HG03103 (cell line): ENCODE data around the gene LAMA5.

ENCODE experiments used
- ATAC-seq: cut with Tn5 transposase; IDR thresholded peaks from one replicate; pipeline ENCODE4 v1.9.1; 2021; ENCODE audit warnings: low read depth; ENCODE audit not compliant: unreplicated experiment

The LAMA5 gene

DNA sequence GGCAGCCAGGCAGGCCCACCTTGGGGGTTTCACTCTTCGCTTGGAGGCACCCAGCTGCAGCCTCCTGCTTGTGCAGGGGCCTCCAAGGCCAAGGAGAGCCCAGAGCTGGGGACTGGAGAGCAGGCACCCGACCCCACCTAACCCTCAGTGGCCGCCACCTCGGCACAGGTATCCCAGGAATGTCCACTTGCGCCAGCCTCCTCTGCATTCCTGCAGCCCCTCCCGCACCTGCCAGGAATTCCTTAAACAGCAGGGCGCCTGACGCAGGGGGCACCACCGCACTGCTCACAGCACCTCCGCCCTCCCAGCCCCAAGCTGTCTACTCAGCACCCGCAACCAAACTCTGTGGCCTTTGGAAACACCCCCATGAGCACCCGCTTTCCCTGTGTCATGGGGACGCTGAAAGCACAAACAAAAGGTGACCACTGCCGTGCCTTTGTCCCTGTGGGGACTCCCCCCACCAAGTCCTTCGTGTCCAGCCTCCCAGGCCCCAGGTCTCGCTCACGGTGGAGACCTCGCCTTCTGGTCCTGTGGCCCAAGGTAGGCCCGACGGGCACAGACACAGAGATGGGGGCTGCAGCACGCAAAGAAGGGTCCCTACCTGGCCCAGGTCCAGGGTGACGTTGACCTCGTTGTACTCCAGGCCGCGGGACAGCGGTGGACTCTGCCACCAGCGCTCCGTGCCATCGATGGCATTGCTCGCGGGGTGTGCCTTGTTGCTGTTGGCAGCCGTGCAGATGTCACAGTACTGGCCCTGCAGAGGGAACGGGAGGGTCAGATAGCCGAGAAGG is 5.1 kb downstream of the LAMA5 start:
- ATAC-seq = no peak

- no peak for ATAC-seq
These were observed 6.0 kb downstream of the LAMA5 start for GRCh38 chr20:62360854-62361798.

DNA sequence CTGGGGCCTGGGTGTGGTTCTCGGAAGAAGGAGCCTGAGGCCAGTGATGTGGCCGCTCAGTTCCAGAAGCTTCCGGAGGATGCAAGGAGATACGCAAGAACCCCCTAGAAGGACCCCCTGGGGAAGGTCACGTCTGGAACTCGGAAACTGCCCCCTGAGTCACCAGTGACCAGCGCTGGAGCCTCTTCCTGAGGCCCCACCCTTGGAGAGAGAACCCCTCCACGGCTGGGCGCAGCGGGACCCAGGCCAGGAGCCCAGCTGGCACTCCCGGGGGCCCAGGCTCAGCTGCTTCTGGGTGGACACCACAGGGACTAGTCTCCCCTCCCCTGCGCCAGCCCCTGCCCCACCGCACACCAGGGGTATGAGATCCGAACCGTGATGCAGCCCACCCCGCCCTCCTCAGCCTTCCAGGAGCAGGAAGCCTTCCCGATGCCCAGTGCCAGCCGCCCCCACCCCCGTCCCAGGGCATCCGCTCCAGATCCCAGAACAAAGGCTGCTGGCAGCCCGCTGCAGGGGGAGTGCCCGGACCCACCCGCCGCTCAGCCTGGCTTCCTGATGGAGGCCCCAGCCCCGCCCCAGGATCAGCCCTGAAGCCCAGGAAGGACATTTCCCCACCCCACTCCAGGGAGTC is 7.5 kb downstream of the LAMA5 start:
- ATAC-seq = no peak

- no peak for ATAC-seq
These were observed 8.0 kb downstream of the LAMA5 start for GRCh38 chr20:62359043-62359490.

DNA sequence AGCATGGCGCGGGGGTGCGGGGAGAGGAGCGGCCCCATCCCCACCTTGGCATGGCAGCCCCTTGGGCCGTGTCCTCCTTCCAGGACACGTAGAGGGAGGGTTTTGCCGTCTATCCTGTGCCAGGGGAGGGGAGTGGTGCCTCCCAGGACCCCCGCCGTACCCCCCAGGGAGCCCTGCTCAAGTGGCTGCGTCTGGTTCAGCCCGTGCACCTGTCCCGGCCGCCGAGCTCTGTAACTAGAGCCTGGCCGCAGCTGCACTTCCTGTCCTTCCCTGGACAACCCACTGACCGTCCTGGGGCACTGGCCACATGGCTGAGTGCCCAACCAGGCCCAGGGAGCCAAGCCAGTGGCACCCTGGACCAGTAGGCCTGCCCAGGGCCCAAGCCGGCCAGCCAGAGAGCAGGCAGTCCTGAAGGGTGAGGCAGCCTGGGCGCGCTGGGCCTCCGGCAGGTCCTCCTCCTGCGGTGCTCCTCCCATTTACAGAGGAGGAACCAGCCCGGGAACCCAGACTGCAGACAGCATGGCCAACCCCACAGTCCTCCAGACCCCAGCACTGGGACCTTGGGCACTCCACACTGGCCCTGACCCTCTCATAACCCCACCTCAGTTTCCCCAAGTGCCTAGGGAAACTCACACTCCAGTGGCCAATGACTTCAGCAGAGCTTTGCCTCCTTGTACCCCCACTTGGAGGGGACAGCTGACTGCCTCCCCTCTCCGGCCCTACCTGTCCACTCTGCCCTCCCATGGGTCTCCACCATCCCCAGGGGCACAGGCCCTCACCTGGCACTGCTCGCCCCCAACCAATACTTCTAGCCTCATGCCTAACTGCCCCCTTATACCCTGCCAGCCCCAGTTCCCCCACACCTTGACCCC is 8.7 kb downstream of the LAMA5 start:
- no peak for ATAC-seq

DNA sequence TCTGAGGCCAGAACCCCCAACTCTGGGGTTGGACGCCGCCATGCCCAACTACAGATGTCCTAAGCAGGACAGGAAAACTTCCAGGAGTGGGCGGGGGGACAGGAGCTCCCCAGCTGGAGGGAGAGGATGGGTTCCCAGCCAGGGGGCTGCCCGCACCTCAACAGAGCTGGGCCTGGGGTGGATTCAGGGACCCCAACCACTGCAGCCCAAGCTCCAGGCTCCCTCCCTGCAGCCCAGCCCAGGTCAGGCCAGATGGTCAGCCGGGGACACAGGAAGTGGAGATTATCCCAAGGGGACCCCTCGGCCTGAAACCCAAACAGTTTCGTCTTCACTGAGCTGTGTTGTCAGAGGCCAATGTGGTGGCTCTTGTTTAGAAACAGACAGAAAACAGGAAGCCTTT is 9.4 kb downstream of the LAMA5 start:
- ATAC-seq = no peak

DNA sequence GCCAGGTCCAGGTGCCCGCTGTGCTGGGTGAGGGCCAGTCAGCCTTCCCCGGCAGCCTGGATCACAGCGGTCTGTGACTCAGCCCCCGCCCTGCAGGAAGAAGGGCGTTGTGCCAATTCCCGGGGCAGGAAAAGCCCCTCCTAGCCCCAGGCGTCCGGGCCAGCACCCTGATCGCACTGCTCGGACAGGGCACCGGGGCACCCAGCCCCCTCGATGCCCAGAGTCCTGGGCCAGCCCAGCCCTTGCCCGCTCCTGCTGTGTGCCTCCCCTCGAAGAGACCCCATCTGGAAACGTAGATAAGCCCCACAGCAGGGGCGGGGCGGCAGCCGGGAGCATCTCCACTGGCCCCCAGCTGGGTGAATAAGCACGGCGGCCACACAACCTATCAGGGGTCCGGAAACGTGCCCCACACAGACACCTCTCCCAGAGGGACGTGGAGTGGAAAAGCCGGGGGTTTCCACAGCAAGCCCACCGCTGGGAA is 9.9 kb downstream of the LAMA5 start:
- ATAC-seq = no peak

GRCh38 chr20:62356589-62357186 is 10.4 kb downstream of the LAMA5 start:
- ATAC-seq = no peak

DNA sequence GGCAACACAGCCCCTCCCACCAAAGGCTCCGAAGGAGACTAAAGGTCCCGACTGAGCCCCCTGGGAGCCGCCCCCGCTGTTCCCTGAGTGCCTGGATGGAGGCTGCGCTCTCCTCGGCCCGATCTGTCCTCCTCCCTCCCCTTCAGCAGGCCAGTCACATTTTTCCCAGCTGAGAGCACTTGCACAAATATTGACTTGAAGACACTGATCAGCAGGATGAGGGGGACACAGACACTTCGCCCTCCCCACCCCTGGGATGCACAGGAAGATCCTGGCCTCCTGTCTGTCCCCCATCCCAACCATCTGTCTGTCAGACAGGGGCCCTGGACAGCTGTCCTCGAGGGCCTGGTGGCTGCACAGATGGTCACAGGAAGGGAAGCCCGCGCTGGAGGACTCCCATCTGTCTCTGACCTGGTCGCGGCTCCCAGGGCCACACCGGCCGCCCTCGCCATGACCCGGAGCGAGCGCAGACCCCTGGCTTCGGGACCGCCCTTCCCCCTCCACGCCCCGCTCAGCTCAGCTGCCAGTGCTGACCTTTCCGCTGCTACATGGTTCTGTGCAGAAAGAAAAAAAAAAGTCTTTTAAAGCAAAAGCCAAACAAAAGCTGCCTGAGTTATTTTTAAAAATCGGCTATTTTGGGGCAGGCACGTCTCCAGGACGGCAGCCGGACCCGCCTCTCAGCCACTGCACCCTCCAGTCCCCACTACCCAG is 11.1 kb downstream of the LAMA5 start:
- no peak for ATAC-seq

GRCh38 chr20:62355516-62355877 is 11.6 kb downstream of the LAMA5 start:
- ATAC-seq = no peak

DNA sequence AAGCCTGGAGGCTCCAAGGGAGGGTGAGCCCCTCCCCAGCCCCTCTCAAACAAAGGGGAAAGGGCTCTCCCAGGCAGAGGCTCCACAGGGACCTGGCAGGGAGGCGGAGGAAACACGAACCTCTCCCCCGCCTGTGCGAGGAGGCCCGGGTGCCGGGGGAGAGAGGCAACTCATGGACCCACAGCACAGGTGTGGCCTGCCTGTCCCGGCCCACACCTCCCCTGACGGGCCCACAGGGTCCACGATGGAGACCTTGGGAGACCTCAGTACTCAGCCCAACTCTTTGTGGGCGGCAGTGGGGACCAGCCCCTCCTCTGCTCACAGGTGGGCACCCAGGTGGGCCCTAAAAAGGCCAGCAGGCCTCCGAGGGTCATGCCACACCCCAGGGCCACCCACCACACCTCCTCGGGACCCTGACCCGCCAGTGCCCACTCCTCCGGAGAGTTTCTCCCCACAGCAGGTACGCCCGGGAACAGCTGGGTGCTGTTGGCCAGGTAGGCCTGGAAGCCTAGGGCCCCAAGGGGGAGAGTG is 12.2 kb downstream of the LAMA5 start:
- ATAC-seq = no peak

- no peak for ATAC-seq
These were observed 12.9 kb downstream of the LAMA5 start for GRCh38 chr20:62354031-62354808.

- no peak for ATAC-seq
These were observed 13.7 kb downstream of the LAMA5 start for GRCh38 chr20:62353289-62354030.

DNA sequence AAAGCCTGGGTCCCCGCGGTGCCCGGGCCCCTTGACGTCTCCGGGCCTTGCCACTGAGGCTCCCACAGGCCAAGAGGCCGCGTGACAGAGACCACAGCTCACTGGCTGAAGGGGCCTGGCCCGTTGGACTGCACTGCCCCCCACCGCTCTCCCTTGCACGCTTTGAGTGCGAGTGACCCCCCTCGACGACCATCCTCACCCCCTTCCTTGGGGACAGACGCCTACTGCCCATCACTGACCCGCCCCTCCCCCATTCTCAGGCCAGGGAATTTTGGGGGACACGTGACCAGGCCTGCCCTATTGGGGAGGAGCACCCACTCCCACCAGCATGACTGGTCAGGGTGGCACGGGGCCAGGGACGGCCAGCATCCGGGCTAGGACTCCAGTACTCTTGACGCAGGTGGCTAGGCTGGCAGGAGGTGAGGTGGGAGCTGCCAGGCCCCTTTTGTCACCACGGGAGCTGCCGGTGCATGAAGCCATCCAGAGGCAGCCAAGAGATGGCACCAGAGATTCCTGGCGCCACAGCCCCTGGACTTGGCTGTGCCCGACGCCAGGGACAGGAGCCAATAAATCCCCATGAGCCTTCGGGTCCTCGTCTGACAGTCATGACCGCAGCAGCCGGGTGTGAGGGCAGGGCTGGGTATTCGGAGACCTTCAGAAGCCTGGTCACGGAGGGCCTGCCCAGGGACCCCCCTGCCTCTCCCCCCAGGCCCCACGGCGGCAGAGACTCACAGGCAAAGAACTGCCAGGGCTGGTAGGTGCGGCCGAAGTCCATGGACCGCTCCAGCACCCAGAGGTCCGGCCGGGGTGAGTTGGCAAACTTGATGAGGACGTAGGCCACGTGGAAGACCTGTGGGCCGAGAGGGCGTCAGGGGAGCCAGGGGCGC is 14.5 kb downstream of the LAMA5 start:
- ATAC-seq = no peak

DNA sequence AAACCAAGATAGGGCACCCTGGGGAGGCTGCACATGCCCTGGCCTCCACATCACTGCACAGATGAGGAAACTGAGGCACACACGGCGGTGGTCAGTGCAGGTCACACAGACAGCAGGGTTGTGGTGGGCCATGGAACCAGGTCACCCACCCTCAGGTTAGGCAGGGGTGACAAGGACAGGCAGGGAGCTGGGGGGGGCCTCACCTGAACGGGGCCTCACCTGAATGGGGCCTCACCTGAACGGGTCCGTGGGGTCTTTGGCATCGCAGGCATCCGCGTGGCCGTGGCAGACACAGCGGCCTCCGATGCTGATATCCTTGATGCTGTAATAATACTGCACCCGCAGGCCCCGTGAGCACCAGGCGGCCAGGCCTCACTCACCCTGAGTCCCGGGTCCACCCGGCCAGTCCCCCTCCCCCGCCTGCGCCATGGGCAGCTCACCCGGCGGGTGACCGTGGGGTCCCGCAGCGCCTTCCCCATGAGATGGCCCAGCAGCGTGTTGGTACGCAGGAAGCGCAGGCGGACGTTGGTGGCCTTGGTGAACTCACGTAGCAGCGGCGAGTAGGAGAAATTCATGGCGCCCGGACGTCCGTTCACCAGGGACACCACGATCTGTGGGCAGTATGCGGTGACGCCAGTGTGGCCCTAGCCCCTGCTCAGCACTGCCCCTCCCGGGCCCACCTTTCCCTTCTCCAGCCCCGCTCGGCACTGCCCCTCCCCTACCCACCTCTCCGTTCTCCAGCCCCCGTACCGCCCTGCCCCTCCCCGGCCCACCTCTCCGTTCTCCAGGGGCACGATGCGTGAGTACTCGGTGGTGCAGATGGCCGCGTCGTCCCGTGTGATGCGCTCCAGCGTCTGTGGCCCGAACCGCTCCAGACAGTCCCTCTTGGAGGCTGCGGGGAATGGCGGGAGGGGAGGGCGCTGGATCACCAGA is 15.4 kb downstream of the LAMA5 start:
- no peak for ATAC-seq
